GM19099 (cell line): ENCODE results near the gene LMX1A.

Source experiments
- POLR2A ChIP-seq: IDR thresholded peaks from 3 replicates; pipeline ENCODE4 v1.6.1; 2011; ENCODE audit warnings: low read depth; ENCODE audit not compliant: insufficient read length; ENCODE audit errors: extremely low read depth

Gene LMX1A

DNA sequence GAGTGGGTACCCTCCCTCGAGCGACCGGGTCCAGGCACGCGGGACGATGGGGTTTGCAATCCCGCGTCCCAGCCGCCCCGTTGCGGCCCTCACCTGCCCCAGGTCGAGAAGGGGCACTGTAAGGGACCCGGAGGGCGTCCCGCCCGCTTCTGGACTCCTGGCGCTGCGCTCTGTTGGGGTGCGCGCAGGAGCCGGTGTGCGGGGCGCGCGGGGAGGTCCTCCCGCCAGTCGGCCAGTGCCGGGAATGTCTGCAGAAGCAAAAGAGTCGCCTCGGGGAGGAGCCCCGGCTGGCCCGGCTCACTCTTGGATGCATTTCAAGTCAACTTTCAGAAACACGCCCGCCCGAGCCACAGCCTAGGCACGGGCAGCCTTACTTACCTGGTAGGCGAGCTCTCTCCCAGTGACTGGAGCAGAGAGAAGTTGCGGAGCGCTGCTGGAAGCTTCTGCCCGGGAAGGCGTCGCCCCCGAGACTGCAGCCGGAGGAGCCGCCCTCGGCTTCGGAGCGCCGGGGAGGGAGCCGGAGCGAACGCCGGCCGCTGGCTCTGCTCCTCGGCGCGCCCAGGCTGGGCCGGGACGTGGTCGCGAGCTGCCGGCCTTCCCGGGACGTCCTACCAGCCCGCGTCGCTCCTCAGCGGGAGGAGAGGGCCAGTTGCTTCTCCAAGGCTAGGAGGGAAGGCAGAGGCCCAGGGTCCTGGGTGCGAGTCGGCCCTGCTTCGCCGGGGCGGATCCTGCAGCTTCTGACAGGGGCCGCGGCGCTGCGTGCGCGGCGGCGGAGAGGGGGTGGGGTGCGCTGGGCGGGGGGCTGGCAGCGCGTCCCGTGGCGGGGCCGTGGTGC, at the start of gene LMX1A:
TSS of gene LMX1A (minus strand) at position 739 of the 835 bp plus-strand sequence. CDS start 1,156 bp downstream, outside the sequence.
- no peak for TF ChIP-seq POLR2A

DNA sequence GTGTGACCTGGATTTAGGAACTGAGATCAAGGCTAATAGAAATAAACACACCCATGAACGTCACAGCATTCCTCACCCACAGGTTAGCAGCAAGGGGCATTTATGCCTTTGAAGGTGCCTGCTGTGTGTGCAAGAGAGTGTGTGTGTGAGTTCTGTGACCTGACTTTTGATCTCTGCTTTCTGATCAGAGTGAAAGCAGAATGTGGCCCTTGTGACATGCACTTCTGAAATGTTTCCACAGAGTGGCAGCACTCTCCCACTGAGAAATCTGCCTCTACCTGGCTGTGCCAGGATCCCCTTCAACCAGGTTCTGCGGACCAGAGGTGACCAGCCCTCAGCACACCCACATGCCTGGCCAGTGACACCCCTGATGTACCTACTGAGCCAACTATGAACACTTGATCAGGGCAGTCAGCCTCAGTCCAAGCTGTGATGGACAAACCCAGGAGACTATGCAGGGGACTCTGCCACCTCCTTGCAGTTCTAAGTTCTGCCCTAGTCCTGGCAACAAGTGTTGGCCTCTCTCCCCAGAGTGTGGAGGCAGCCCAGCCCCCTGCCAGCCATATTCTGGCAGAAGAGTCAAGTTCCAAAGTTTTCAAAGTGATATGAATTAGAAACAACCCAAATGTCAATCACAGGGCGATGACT, 47.4 kb upstream of the LMX1A start:
- TF ChIP-seq POLR2A: no peak

DNA sequence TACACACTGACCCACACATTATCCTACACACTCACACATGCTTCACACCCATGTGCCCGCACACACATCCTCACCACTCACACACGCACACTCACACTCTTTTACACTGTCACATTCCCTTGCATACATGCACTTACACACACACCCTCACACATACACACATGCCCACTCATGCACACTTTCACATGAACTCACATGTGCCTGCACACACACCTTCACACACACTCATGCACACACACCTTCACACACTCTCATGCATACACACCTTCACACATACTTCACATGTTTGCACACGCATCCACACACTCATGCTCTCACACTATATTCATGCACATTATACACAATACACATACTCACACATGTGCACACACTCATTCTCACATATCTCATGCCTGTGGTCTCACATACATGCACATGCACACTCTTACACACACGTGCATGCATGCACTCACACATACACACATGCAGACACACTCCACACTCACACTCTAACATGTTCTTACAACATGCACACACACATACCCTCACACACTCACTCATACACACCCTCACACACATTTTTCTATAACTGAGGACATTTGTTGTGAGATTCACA, 46.1 kb upstream of the LMX1A start:
- no peak for TF ChIP-seq POLR2A

DNA sequence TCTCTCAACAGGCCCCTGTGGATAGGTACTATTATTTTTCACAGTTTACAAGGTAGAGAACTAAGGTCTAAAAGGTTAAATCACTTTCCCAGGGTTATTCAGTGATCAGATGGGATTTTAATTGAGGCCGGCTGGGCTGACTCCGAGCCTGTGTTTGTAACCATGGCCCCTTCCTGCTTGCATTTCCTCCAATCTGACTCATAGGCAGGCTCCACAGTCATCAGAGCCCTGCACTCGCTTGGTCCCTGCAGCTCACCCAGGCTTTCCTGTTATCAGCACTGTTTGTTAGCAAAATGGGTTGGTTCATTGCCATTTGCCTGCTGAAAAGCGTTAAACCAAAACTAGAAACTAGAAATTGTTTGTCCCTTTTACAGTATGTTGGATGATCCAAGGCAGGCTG, 41.4 kb upstream of the LMX1A start:
- no peak for TF ChIP-seq POLR2A

DNA sequence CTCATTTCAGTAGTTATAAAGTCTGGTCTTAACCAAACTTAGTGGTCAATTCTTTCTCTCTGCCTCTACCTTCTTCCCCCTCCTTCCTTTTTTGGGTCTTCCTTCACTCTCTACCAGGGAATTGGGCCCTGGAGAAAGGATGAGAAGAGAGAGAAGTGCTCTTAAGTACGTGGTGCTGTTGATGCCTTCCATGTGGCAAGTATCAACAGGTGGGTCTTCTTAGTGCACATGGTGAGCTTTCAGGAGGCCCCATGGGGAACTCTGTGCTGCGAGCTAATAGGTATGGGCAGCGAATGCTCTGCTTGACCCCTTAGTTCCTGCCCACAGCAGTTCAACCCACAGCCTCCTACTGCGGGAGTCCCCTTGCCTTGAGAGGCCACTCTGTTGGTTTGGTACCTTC, 39.4 kb upstream of the LMX1A start:
- no peak for TF ChIP-seq POLR2A

DNA sequence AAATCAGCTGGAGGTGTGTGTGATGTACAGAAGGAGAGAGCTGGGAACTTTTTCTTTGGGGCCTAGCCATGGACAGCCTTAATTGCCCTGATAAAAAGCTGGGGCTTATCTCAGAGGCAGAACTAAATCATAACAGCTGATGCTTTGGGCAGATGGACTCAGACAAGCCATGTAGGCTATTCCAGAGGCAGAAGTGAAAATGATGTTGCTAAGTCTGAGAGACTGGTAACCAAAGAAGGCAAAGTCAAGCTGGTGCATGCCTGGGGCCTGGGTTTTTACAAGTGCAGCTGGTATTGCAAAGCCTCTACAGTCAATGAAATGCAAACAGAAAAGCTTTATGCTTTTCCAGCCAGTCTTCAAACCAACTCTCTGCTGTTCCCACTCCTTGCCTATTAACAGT, 39.0 kb upstream of the LMX1A start:
- TF ChIP-seq POLR2A: no peak

DNA sequence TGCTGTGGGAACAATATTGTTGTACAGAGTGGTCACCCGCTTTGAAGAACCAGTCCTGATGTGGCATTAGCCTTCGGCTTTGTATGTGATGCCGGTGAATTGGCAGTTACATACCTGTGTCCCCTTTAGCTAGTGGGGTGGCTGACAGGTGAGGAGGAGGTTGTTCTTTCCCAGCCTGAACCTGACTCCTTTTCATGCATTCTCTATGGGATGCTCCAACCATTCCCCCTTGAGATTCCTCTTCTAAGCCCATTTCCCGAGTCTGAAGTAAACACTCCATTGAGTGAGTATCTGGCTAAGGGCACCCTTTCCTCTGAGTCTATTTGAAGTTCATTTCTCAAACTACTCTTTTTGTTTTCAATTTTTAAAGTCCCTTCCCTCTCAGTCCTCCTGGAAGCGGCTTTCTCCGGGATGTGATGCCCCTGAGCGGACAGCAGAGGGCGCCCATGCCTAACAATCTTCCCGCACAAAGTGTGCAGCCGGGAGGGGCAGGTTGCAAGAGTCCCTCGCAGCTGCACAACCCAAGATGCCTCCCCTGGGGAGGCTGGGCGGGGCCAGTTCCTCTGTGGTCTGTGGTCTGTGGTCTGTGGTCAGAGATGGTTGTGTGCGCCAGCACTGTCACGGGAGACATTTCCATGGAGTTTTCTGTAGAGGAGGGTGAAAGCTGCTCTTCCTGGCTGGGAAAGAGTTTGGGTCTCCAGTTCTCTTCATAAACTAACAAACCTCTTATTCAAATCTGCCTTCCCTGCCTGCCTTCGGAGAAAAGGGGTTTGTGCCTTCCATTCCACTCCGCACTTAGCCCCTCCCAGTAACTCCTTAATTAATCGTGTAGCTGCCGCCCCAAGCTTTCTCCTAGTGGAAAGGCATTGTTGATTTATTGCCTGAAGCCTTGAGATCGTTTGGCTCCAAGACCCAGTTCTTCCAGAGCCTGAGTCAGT, 36.4 kb upstream of the LMX1A start:
- TF ChIP-seq POLR2A: no peak

DNA sequence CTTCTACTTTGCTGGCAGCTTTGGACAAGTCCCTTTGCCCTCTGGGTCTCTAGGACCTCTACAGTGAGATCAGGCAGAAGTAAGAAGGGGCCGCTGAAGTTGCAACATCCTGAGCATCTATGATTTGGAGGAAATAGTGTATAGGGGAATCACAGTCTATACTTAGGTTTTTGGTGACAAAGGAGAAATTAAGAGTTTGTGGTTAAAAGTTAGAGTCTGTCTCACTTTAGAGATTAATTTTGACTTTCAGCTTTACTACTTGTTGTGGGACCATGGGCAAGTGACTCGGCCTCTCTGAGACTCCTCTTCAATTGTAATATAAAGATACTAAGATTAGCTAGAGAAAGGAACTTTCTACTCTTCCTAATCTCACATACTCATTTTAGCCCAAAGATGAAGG, 33.1 kb upstream of the LMX1A start:
- TF ChIP-seq POLR2A: no peak

DNA sequence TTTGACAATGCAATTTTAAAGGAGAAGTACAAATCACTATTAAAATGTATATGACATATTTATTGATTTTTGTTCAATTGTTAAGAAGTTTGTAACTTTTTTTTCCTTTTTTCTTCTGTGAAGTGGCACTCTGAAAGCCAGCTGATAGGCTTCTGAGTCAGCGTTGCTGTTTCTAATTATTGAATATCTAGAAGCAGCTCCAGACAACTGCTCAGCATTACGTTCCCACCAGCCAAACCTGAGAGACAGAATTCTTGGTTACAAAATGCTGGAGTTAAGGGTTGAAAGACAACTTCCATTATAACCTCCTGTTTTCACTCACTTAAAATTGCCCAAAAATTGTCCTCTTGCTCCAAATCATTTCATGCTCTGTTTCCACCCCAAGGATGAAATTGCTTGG, 31.4 kb upstream of the LMX1A start:
- no peak for TF ChIP-seq POLR2A

DNA sequence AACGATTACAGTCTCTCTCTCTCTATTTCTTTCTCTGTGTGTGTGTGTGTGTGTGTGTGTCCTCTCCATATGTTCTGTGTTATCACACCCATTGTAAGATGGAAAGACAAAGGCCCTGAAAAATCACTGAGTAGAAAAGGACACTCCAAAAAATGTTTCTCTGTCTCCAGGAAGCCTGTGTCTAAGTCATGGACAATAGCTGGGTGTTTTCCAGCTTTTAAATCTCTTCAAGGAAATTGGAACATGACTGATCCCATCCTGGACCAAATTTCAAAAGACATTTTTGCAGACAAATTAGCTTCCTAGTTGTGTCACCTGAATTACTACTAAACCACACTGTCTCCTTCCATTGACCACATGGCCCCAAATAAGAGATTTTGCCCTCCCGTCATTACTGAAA, 31.0 kb upstream of the LMX1A start:
- TF ChIP-seq POLR2A: no peak

DNA sequence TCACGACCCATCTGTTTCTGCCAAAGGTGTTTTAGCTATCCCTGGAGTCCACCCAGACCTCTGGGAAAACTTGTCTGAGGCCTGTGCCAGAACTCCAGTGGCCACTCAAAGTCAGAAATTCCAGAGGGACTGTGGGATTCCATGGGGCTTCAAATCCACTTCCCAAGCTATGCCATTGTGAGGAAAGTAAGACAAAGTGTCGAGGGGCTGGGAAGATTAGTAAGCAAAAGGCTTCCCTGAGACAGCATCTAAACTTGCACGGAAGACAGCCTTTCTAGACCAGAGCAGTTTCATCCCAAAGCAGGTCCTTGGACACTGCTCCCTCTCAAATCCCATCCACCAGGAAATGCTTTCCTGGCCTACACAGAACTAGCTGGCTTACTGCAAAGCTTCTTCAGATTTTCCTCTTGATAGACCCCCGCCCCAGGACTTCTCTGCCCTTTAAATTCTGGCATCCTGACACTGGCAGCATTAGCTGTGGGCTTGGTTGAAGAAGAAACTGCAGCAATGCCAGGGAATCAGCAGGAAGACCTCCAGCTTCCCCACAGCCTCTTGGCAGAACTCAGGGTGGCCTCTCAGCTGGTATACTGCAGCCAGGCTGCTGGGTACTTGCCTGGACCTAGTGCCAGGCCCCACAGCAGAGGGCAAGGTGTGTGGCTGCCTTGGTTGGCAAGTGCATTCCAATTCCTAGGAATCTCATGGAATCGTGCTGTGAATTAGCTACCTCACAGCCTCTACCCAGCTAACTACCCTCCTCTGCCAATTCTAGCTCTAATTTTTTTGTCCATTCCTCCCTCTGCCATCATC, 27.3 kb upstream of the LMX1A start:
- TF ChIP-seq POLR2A: no peak

DNA sequence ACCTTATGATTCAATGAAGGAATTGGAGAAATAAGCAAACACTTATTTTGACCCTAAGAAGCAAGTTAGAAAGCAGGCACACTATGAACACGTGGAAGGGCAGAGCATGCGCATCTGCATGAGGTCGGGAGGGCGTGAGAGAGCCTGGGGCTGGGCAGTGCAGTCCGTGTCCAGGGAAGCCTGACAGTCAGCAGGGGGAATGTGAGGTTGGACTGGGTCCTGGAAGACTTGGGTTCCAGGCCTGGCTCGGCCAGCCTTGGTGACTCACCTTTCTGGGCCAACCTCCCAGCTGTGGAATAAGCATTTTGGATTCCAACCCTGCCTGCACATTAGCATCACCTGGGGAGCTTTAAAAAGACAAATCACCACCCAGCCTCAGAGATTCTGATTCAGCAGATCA, 26.6 kb upstream of the LMX1A start:
- TF ChIP-seq POLR2A: no peak

DNA sequence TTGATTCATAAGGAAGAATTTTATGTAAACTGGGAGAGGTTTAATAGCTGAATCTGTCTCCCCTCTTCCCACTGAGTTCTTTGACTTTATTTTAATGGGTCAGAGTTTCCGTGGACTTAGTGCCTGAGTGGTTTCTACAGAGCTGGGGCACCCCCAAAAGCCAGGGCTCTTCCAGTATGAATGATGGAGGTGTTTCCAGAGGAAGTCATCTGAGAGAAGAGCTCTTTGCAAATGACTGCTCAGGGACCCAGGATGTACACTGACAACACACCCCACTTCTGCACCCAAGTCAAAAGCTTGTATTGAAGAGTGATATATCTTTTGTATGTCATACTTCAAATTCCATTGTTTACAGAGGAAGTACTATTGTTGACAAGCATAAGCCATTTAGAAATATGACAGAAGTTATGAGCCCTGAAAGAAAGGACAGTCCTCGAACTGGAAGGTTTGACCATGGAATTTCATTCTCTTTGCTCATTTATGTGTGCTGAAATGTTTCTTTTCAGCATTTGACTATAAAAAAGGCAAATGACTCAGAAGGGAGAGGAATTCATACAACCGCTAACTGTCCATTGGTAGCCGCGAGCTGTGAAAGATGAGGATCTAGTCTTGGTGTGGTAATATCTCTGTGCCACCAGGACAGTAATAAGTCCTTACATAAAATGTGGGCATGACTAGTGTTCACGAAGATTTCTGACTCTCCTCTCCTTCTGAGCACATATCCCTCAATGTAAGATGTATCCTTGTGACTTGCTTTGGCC, 25.4 kb upstream of the LMX1A start:
- TF ChIP-seq POLR2A: no peak
